Left ventricle myocardium inferior (tissue), 1 donor: Measurements from ENCODE around the gene GABRG3. TPM values are rescaled to one million over a fixed set of nuclear protein-coding genes. Genes with fewer than 3 reads are reported as not detected.

Experiments used
- DNase-seq: peaks from one replicate; pipeline ENCODE4 v3.0.0-alpha.2; 2020
- H3K27ac ChIP-seq: fragments of 200-600 bp; replicated peaks from 2 replicates; pipeline ENCODE4 v1.8.0; 2021
- H3K27me3 ChIP-seq: fragments of 200-600 bp; 2 replicates; pipeline ENCODE4 v1.8.0; 2021; ENCODE audit warnings: low read depth
- H3K36me3 ChIP-seq: fragments of 200-600 bp; 2 replicates; pipeline ENCODE4 v1.8.0; 2021
- H3K4me1 ChIP-seq: fragments of 200-600 bp; 2 replicates; pipeline ENCODE4 v1.8.0; 2021
- H3K4me3 ChIP-seq: fragments of 200-600 bp; 2 replicates; pipeline ENCODE4 v1.8.0; 2021; ENCODE audit warnings: mild to moderate bottlenecking, moderate library complexity
- H3K9me3 ChIP-seq: fragments of 200-600 bp; replicated peaks from 2 replicates; pipeline ENCODE4 v1.8.0; 2021
- intact Hi-C: fragments of 100-400 bp; cut with micrococcal nuclease; formaldehyde crosslinking; loops from one replicate; pipeline ENCODE4 v1.11.0; 2022
- total RNA-seq: library from RNA; stranded (reverse); fragmentation: NEBNext Ultra II Directional; extraction: Animal tissue kit (Norgen Biotek cat#: 25700); gene quantifications from one replicate; pipeline ENCODE4 v1.2.1, GENCODE V29; 2021
- TF ChIP-seq, protein P1 (sequence below): fragments of 200-600 bp; IDR thresholded peaks from 2 replicates; pipeline ENCODE4 v1.8.0; 2021; ENCODE audit warnings: antibody characterized with exemption, mild to moderate bottlenecking, borderline replicate concordance
- donor health status: DM: no; HTN: yes; CAD: no; lungs with severe emphysema.

Gene GABRG3
- total RNA-seq, 1 donor from 2014 or later = not detected

DNA sequence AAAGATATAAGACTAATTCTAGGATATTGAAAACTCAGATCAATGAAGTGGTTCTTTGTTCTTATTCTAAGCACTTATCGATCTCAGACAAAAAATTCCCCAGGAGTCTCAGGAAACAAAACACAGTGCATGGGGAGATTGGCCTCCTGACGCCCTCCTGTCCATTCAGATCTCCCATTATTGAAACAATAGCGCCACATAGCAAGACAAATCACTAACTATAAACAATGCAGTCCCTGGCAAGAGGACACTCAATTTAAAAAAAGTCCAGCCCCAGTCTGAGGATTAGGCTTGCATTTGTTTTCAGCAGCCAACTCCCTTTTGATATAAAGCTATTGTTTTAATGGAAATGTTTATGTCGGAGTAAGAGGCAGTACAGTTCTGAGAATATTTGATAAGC, 528.2 kb downstream of the GABRG3 start:
- TF ChIP-seq, protein P1, sequence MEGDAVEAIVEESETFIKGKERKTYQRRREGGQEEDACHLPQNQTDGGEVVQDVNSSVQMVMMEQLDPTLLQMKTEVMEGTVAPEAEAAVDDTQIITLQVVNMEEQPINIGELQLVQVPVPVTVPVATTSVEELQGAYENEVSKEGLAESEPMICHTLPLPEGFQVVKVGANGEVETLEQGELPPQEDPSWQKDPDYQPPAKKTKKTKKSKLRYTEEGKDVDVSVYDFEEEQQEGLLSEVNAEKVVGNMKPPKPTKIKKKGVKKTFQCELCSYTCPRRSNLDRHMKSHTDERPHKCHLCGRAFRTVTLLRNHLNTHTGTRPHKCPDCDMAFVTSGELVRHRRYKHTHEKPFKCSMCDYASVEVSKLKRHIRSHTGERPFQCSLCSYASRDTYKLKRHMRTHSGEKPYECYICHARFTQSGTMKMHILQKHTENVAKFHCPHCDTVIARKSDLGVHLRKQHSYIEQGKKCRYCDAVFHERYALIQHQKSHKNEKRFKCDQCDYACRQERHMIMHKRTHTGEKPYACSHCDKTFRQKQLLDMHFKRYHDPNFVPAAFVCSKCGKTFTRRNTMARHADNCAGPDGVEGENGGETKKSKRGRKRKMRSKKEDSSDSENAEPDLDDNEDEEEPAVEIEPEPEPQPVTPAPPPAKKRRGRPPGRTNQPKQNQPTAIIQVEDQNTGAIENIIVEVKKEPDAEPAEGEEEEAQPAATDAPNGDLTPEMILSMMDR = no peak
- no peaks in the 10 kb centered on the region for H3K4me1 ChIP-seq
- no peaks in the 10 kb centered on the region for H3K36me3 ChIP-seq
- no peak overlapping the region for H3K4me3 ChIP-seq
- no peaks in the 10 kb centered on the region for H3K9me3 ChIP-seq
- DNase-seq = no peak
- intact Hi-C loops = no loop called here
- H3K27ac ChIP-seq = no peak overlapping the region
- no peaks in the 10 kb centered on the region for H3K27me3 ChIP-seq

DNA sequence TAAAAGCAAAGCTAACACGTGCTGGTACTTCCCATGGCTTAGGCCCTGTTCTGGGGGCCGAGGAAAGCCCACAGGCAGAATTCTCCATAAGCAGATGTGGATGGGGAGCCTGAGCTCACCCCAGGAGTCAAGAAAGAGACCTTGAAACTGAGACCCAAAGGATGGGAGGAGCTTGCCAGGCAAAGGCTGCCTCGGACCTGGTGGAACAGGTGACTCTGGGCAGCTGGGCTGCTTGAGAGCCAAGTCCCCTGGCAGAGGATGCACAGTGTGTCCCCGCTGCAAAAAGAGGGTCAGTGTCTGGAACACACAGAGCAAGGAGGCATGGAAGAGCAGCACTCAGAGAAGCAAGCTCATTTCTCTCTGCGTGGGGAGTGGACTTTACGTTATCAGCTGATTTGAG, 528.7 kb downstream of the GABRG3 start:
- Histone ChIP-seq H3K27ac (no peak overlapping the region), H3K36me3 (no peaks in the 10 kb centered on the region), H3K4me1 (no peaks in the 10 kb centered on the region), H3K4me3 (no peak overlapping the region), H3K9me3 (no peaks in the 10 kb centered on the region), H3K27me3 (no peaks in the 10 kb centered on the region)
- intact Hi-C loops = no loop called here
- DNase-seq = no peak
- TF ChIP-seq, protein P1 = no peak

DNA sequence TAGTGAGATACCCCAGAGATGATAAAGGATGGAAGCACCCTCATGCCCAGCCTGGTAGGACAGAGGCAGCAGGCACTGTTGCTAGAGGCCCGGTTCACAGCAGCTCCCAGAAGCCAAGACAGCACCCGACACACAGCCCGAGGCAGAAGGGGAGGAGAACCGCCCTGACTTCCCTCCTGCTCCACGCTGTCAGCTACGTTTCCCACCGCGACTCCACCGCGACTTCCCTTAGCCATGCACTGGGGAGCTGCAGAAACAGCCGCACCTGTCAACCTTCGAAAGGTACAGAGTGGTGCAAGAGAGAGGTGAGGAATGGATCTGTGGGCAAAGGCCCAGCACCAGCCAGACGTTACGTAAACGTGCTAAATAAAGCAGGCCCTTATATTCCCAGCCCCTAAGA, 529.2 kb downstream of the GABRG3 start:
- TF ChIP-seq, protein P1 = no peak

DNA sequence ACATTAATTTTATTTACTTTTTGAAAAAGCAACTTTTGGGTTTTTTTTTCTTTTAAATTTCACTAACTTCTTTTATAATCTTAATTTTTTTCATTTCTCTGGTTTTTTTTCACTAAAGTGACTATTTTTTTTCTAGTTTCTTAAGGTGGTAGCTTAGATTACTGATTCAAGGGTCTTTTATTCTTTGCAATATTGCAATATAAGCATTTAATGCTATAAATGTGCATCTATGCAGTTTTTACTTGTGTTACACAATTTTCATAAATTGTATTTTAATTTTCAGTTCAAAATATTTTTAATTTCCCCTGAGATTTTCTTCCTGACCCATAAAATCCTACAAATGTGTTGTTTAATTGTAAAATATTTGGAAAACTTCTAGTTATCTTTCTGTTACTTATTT, 535.8 kb downstream of the GABRG3 start:
- no peaks in the 10 kb centered on the region for H3K36me3 ChIP-seq
- H3K9me3 ChIP-seq = peaks cover 28% of the 10 kb centered on the region
- H3K27ac ChIP-seq = no peak overlapping the region
- H3K4me3 ChIP-seq = no peak overlapping the region
- no peak for DNase-seq
- no peaks in the 10 kb centered on the region for H3K4me1 ChIP-seq
- intact Hi-C loops = no loop called here
- TF ChIP-seq, protein P1 = no peak
- H3K27me3 ChIP-seq = peaks cover 6% of the 10 kb centered on the region

More for the DNA sequence above, 529.2 kb downstream of the GABRG3 start:
- Histone ChIP-seq H3K4me1 (no peaks in the 10 kb centered on the region), H3K36me3 (no peaks in the 10 kb centered on the region), H3K27me3 (no peaks in the 10 kb centered on the region), H3K27ac (no peak overlapping the region), H3K4me3 (no peak overlapping the region), H3K9me3 (no peaks in the 10 kb centered on the region)
- intact Hi-C loops = no loop called here
- DNase-seq = no peak

DNA sequence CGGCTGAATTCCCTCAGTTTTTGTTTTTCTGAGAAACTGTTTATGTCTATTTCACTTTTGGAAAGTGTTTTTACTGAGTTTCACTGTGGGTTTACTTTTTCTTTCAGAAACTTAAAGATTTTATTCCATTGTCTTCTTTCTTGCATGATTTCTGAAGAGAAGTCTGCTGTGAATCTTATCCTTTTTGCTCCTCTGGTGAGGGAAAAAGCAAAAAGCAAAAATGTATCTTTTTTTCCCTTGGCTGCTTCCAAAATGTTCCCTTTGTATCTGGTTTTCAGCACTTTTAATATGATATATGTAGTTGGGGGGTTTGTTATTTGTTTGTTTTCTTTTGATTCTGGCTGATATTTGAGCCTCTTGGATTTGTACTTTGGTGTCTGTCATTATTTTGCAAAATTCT, 538.0 kb downstream of the GABRG3 start:
- Histone ChIP-seq H3K36me3 (no peaks in the 10 kb centered on the region), H3K27me3 (peaks cover 6% of the 10 kb centered on the region), H3K4me3 (no peak overlapping the region), H3K9me3 (peaks cover 28% of the 10 kb centered on the region), H3K27ac (no peak overlapping the region), H3K4me1 (no peaks in the 10 kb centered on the region)
- DNase-seq = no peak
- intact Hi-C loops = no loop called here
- TF ChIP-seq, protein P1 = no peak
